H9 (cell line): ENCODE measurements around the gene RIT2. TPM values are rescaled to one million over a fixed set of nuclear protein-coding genes. Genes with fewer than 3 reads are reported as not detected.

Experiments
- DNase-seq: peaks from one replicate; pipeline ENCODE4 v3.0.0-alpha.2; 2017
- H2AFZ ChIP-seq: one replicate; pipeline ENCODE4 v1.6.1; 2013; ENCODE audit warnings: mild to moderate bottlenecking, low read length, control low read depth, moderate library complexity
- H2AK5ac ChIP-seq: 2 replicates; pipeline ENCODE4 v1.6.1; 2013; ENCODE audit warnings: low read length, control low read depth, mixed read lengths; ENCODE audit not compliant: insufficient read length
- H2BK120ac ChIP-seq: one replicate; pipeline ENCODE4 v1.6.1; 2013; ENCODE audit warnings: low read depth, mild to moderate bottlenecking, low read length, control low read depth, inconsistent platforms; ENCODE audit not compliant: poor library complexity, severe bottlenecking
- H2BK12ac ChIP-seq: 2 replicates; pipeline ENCODE4 v1.6.1; 2013; ENCODE audit warnings: low read length, control low read depth, mixed read lengths, low read depth; ENCODE audit not compliant: insufficient read length
- H2BK15ac ChIP-seq: 2 replicates; pipeline ENCODE4 v1.6.1; 2013; ENCODE audit warnings: low read depth, low read length, control low read depth
- H2BK20ac ChIP-seq: one replicate; pipeline ENCODE4 v1.6.1; 2013; ENCODE audit warnings: low read depth, mild to moderate bottlenecking, low read length, control low read depth, inconsistent platforms; ENCODE audit not compliant: poor library complexity, severe bottlenecking
- H2BK5ac ChIP-seq: 2 replicates; pipeline ENCODE4 v1.6.1; 2013; ENCODE audit warnings: low read length, control low read depth, mixed read lengths; ENCODE audit not compliant: insufficient read length
- H3K14ac ChIP-seq: 2 replicates; pipeline ENCODE4 v1.6.1; 2013; ENCODE audit warnings: low read length, control low read depth; ENCODE audit not compliant: insufficient read depth
- H3K18ac ChIP-seq: 2 replicates; pipeline ENCODE4 v1.6.1; 2013; ENCODE audit warnings: low read depth, mild to moderate bottlenecking, mixed read lengths, low read length, control low read depth; ENCODE audit not compliant: insufficient read length
- H3K23ac ChIP-seq: 2 replicates; pipeline ENCODE4 v1.6.1; 2013; ENCODE audit warnings: low read length, control low read depth, mixed read lengths, low read depth; ENCODE audit not compliant: insufficient read length
- H3K23me2 ChIP-seq: 2 replicates; pipeline ENCODE4 v1.6.1; 2013; ENCODE audit warnings: low read depth, mild to moderate bottlenecking, mixed read lengths, low read length, control low read depth; ENCODE audit not compliant: insufficient read length, poor library complexity, severe bottlenecking
- H3K27ac ChIP-seq: 2 replicates; pipeline ENCODE4 v1.5.1; 2013; ENCODE audit warnings: low read length, control low read depth, mixed read lengths, low read depth; ENCODE audit not compliant: insufficient read length
- H3K27me3 ChIP-seq: 2 replicates; pipeline ENCODE4 v1.6.1; 2013; ENCODE audit warnings: low read length, control low read depth, inconsistent platforms; ENCODE audit not compliant: insufficient read depth
- H3K4ac ChIP-seq: 2 replicates; pipeline ENCODE4 v1.6.1; 2013; ENCODE audit warnings: low read depth, mild to moderate bottlenecking, control low read depth, inconsistent platforms, low read length, moderate library complexity
- H3K4me1 ChIP-seq: 2 replicates; pipeline ENCODE4 v1.6.1; 2013; ENCODE audit warnings: low read length, control low read depth, inconsistent platforms; ENCODE audit not compliant: insufficient read depth
- H3K4me2 ChIP-seq: 2 replicates; pipeline ENCODE4 v1.6.1; 2013; ENCODE audit warnings: low read length, control low read depth, mixed read lengths; ENCODE audit not compliant: insufficient read length, insufficient read depth
- H3K56ac ChIP-seq: 2 replicates; pipeline ENCODE4 v1.6.1; 2013; ENCODE audit warnings: low read depth, mild to moderate bottlenecking, mixed read lengths, low read length, control low read depth; ENCODE audit not compliant: insufficient read length
- H3K79me1 ChIP-seq: 2 replicates; pipeline ENCODE4 v1.6.1; 2013; ENCODE audit warnings: low read depth, mild to moderate bottlenecking, moderate library complexity, low read length, control low read depth, inconsistent platforms; ENCODE audit not compliant: insufficient read depth, poor library complexity, severe bottlenecking
- H3K79me2 ChIP-seq: 2 replicates; pipeline ENCODE4 v1.6.1; 2013; ENCODE audit warnings: low read length, control low read depth, inconsistent platforms; ENCODE audit not compliant: insufficient read depth
- H3K9ac ChIP-seq: 2 replicates; pipeline ENCODE4 v1.6.1; 2013; ENCODE audit warnings: low read length, control low read depth, mixed read lengths; ENCODE audit not compliant: insufficient read length; ENCODE audit errors: extremely low read depth
- H3K9me3 ChIP-seq: one replicate; pipeline ENCODE4 v1.6.1; 2013; ENCODE audit warnings: low read depth, low read length, inconsistent platforms; ENCODE audit not compliant: control insufficient read depth
- H3T11ph ChIP-seq: one replicate; pipeline ENCODE4 v1.6.1; 2013; ENCODE audit warnings: mild to moderate bottlenecking, low read length, control low read depth, inconsistent platforms
- H4K20me1 ChIP-seq: one replicate; pipeline ENCODE4 v1.6.1; 2013; ENCODE audit not compliant: control insufficient read depth, insufficient read length, insufficient read depth
- H4K5ac ChIP-seq: 2 replicates; pipeline ENCODE4 v1.6.1; 2013; ENCODE audit warnings: low read depth, mild to moderate bottlenecking, mixed read lengths, low read length, control low read depth; ENCODE audit not compliant: insufficient read length
- H4K8ac ChIP-seq: replicated peaks from 2 replicates; pipeline ENCODE4 v1.6.1; 2013; ENCODE audit warnings: low read length, control low read depth, mixed read lengths, low read depth; ENCODE audit not compliant: insufficient read length
- H4K91ac ChIP-seq: 2 replicates; pipeline ENCODE4 v1.6.1; 2013; ENCODE audit warnings: low read depth, mild to moderate bottlenecking, moderate library complexity, mixed read lengths, low read length, control low read depth; ENCODE audit not compliant: insufficient read length
- H3K27ac Mint-ChIP-seq, 3 experiments: 2 replicates in 2 of 3; 3 replicates in 1 of 3; pipeline ENCODE4 v1.8.0; 2020 to 2021; ENCODE audit warnings: mixed read lengths in 3 of 3, mild to moderate bottlenecking in 1 of 3, moderate library complexity in 1 of 3
- H3K27me3 Mint-ChIP-seq: 2 replicates; pipeline ENCODE4 v1.8.0; 2021; ENCODE audit warnings: low read depth, mild to moderate bottlenecking, moderate library complexity, mixed read lengths
- H3K36me3 Mint-ChIP-seq, 3 experiments: 2 replicates in 2 of 3; 3 replicates in 1 of 3; pipeline ENCODE4 v1.8.0; 2020 to 2021; ENCODE audit warnings: low read depth in 3 of 3, mixed read lengths in 3 of 3; ENCODE audit not compliant: insufficient read depth in 1 of 3
- H3K4me1 Mint-ChIP-seq, 2 experiments: 2 replicates each; pipeline ENCODE4 v1.8.0; 2020; ENCODE audit warnings: mixed read lengths in 2 of 2
- H3K4me3 Mint-ChIP-seq, 2 experiments: 2 replicates in 1 of 2; 3 replicates in 1 of 2; pipeline ENCODE4 v1.8.0; 2020 to 2021; ENCODE audit warnings: mild to moderate bottlenecking in 2 of 2, mixed read lengths in 2 of 2, moderate library complexity in 1 of 2
- H3K9me3 Mint-ChIP-seq, 2 experiments: 2 replicates in 1 of 2; 3 replicates in 1 of 2; pipeline ENCODE4 v1.8.0; 2020; ENCODE audit warnings: mild to moderate bottlenecking in 2 of 2, mixed read lengths in 2 of 2, moderate library complexity in 1 of 2
- CTCF ChIP-seq: fragments of 200-600 bp; sonication (generic); conservative IDR thresholded peaks from 3 replicates; pipeline ENCODE4 v1.8.0; 2021; ENCODE audit warnings: antibody characterized with exemption, mild to moderate bottlenecking
- WGBS: extraction: QIAGEN DNeasy Blood & Tissue Kit; methylation state at CpG from one replicate; pipeline ENCODE4 v1.1.7; 2013; ENCODE audit warnings: missing lambda C conversion rate, low lambda C conversion rate, mixed read lengths; ENCODE audit not compliant: insufficient read length; ENCODE audit errors: extremely low coverage; 5-methylcytosine and 5-hydroxymethylcytosine counted together
- total RNA-seq: library from RNA; stranded (reverse); gene quantifications from 2 replicates; pipeline ENCODE4 v1.2.1, GENCODE V29; 2021

Gene RIT2
- total RNA-seq, 1 experiment from 2014 or later = 1.2 TPM

- no peaks in the 10 kb centered on the region for H3K27me3 Mint-ChIP-seq
- H3K18ac ChIP-seq = no peak overlapping the region
- H3K36me3 Mint-ChIP-seq = peaks cover 0 to 2% (median under 1%) of the 10 kb centered on the region in 3 experiments; a peak in 3 of 7 replicates
- no peak overlapping the region for H2BK15ac ChIP-seq
- H3K27ac ChIP-seq = no peak overlapping the region
- H3K4me1 ChIP-seq = no peaks in the 10 kb centered on the region
- H3K27ac Mint-ChIP-seq = peak overlapping the region in 1 of 3 experiments; percentile 48; a peak in 1 of 7 replicates
- WGBS = no CpG with 5 or more reads among the region's 6 CpGs
- H3K23ac ChIP-seq = no peak overlapping the region
- no peaks in the 10 kb centered on the region for H3K79me1 ChIP-seq
- no peak overlapping the region for H3K56ac ChIP-seq
- no peak overlapping the region for H3T11ph ChIP-seq
- H2BK5ac ChIP-seq = no peak overlapping the region
- H2BK120ac ChIP-seq = no peak overlapping the region
- no peaks in the 10 kb centered on the region for H3K27me3 ChIP-seq
- H3K9me3 Mint-ChIP-seq = peaks cover 2 to 3% of the 10 kb centered on the region in 2 experiments; a peak in 3 of 5 replicates
- no peak overlapping the region for H4K5ac ChIP-seq
- H4K8ac ChIP-seq = no peak overlapping the region
- no peaks in the 10 kb centered on the region for H4K20me1 ChIP-seq
- no peak overlapping the region for H3K4ac ChIP-seq
- no peak for TF ChIP-seq CTCF
- no peak overlapping the region for H3K4me2 ChIP-seq
- no peak overlapping the region for H2BK12ac ChIP-seq
- DNase-seq = no peak
- H3K79me2 ChIP-seq = no peaks in the 10 kb centered on the region
- no peak overlapping the region for H3K4me3 Mint-ChIP-seq
- no peaks in the 10 kb centered on the region for H3K23me2 ChIP-seq
- no peak overlapping the region for H3K9ac ChIP-seq
- no peak overlapping the region for H2BK20ac ChIP-seq
- H3K14ac ChIP-seq = no peak overlapping the region
- H3K4me1 Mint-ChIP-seq = peaks cover 0 to 3% of the 10 kb centered on the region in 2 experiments; a peak in 2 of 4 replicates
- no peaks in the 10 kb centered on the region for H3K9me3 ChIP-seq
- H2AFZ ChIP-seq = no peak overlapping the region
- no peak overlapping the region for H2AK5ac ChIP-seq
- H4K91ac ChIP-seq = no peak overlapping the region
Measured at GRCh38 chr18:42719221-42719620, 396.3 kb downstream of the RIT2 start.
